GM23338 (cell line): ENCODE measurements around the gene CD226. TPM values are rescaled to one million over a fixed set of nuclear protein-coding genes. Genes with fewer than 3 reads are reported as not detected.

Experiments used
- ATAC-seq: fragments of 200-7000 bp; cut with Tn5 transposase; 3 replicates; pipeline ENCODE4 v1.9.1; 2020
- DNase-seq: peaks from one replicate; pipeline ENCODE4 v3.0.0-alpha.2; 2015; ENCODE audit warnings: low spot score
- H2AFZ ChIP-seq: fragments of 200-600 bp; sonication (generic); 2 replicates; pipeline ENCODE4 v1.8.0; 2016; ENCODE audit warnings: antibody characterized with exemption, mild to moderate bottlenecking, moderate library complexity
- H3F3A ChIP-seq: fragments of 200-600 bp; sonication (generic); replicated peaks from 2 replicates; pipeline ENCODE4 v1.8.0; 2017; ENCODE audit warnings: antibody characterized with exemption, mixed run types, low read depth
- H3K27ac ChIP-seq: fragments of 200-600 bp; sonication (generic); 2 replicates; pipeline ENCODE4 v1.6.1; 2016; ENCODE audit warnings: low read depth
- H3K27me3 ChIP-seq: fragments of 200-600 bp; sonication (generic); 2 replicates; pipeline ENCODE4 v1.8.0; 2016; ENCODE audit warnings: mild to moderate bottlenecking, mixed run types, moderate library complexity; ENCODE audit not compliant: insufficient read depth
- H3K36me3 ChIP-seq: fragments of 200-600 bp; sonication (generic); 2 replicates; pipeline ENCODE4 v1.8.0; 2016; ENCODE audit warnings: mild to moderate bottlenecking; ENCODE audit not compliant: insufficient read depth
- H3K4me1 ChIP-seq: fragments of 200-600 bp; sonication (generic); 2 replicates; pipeline ENCODE4 v1.8.0; 2016; ENCODE audit warnings: mild to moderate bottlenecking, moderate library complexity; ENCODE audit not compliant: insufficient read depth
- H3K4me2 ChIP-seq: fragments of 200-600 bp; sonication (generic); 2 replicates; pipeline ENCODE4 v1.7.1; 2017; ENCODE audit warnings: mixed run types
- H3K4me3 ChIP-seq: fragments of 200-600 bp; sonication (generic); 2 replicates; pipeline ENCODE4 v1.6.1; 2016; ENCODE audit warnings: mixed run types
- H3K79me2 ChIP-seq: fragments of 200-600 bp; sonication (generic); replicated peaks from 2 replicates; pipeline ENCODE4 v1.8.0; 2017; ENCODE audit warnings: mild to moderate bottlenecking; ENCODE audit not compliant: insufficient read depth
- H3K9me2 ChIP-seq: fragments of 200-600 bp; sonication (generic); 2 replicates; pipeline ENCODE4 v1.8.0; 2017; ENCODE audit not compliant: insufficient read depth
- H4K20me1 ChIP-seq: fragments of 200-600 bp; sonication (generic); replicated peaks from 2 replicates; pipeline ENCODE4 v1.8.0; 2017; ENCODE audit warnings: mild to moderate bottlenecking; ENCODE audit not compliant: insufficient read depth
- H3K27ac Mint-ChIP-seq: 2 replicates; pipeline ENCODE4 v1.8.0; 2020; ENCODE audit warnings: inconsistent platforms, mild to moderate bottlenecking, moderate library complexity, mixed read lengths
- H3K27me3 Mint-ChIP-seq: 3 replicates; pipeline ENCODE4 v1.8.0; 2022; ENCODE audit warnings: low read depth, mild to moderate bottlenecking, moderate library complexity, mixed read lengths, inconsistent platforms; ENCODE audit not compliant: insufficient read depth, poor library complexity
- H3K36me3 Mint-ChIP-seq: 3 replicates; pipeline ENCODE4 v1.8.0; 2021; ENCODE audit warnings: low read depth, mild to moderate bottlenecking, inconsistent platforms, moderate library complexity, mixed read lengths
- H3K4me1 Mint-ChIP-seq: 3 replicates; pipeline ENCODE4 v1.8.0; 2020; ENCODE audit warnings: mild to moderate bottlenecking, inconsistent platforms, mixed read lengths
- H3K4me3 Mint-ChIP-seq: 3 replicates; pipeline ENCODE4 v1.8.0; 2021; ENCODE audit warnings: moderate library complexity, mild to moderate bottlenecking, inconsistent platforms, mixed read lengths
- H3K9me3 Mint-ChIP-seq: 3 replicates; pipeline ENCODE4 v1.8.0; 2020; ENCODE audit warnings: moderate library complexity, mild to moderate bottlenecking, inconsistent platforms, mixed read lengths
- CREB1 ChIP-seq: fragments of 250-450 bp; sonication (Bioruptor Pico); IDR thresholded peaks from 2 replicates; pipeline ENCODE4 v1.5.0; 2020; ENCODE audit warnings: low read depth, mild to moderate bottlenecking, moderate library complexity
- EZH2phosphoT487 ChIP-seq: fragments of 200-600 bp; sonication (generic); IDR thresholded peaks from one replicate; pipeline ENCODE4 v1.8.1; 2018; ENCODE audit warnings: antibody characterized with exemption; ENCODE audit not compliant: unreplicated experiment
- JUNB ChIP-seq: IDR thresholded peaks from one replicate; pipeline ENCODE4 v1.6.1; 2016; ENCODE audit warnings: antibody characterized with exemption; ENCODE audit not compliant: unreplicated experiment
- REST ChIP-seq: IDR thresholded peaks from one replicate; pipeline ENCODE4 v1.6.1; 2018; ENCODE audit warnings: antibody characterized with exemption; ENCODE audit not compliant: unreplicated experiment
- ZNF331 ChIP-seq: fragments of 250-450 bp; sonication (Bioruptor Pico); IDR thresholded peaks from 2 replicates; pipeline ENCODE4 v1.5.0; 2020; ENCODE audit warnings: low read depth, mild to moderate bottlenecking, moderate library complexity
- ZNF462 ChIP-seq: fragments of 250-450 bp; sonication (Bioruptor Pico); IDR thresholded peaks from 2 replicates; pipeline ENCODE4 v1.5.0; 2020; ENCODE audit warnings: mild to moderate bottlenecking, moderate library complexity
- polyA plus RNA-seq: library from polyadenylated mRNA; unstranded; fragments of >200 nt; fragmentation: Nextera tagmentation; extraction: Ambion mirVana; gene quantifications from 2 replicates; pipeline ENCODE4 v1.2.1, GENCODE V29; 2016
- total RNA-seq: library from RNA; depleted of rRNA; stranded (reverse); fragments of >200 nt; shearing (Covaris generic); gene quantifications from 2 replicates; pipeline ENCODE4 v1.2.3, GENCODE V29; 2014

CD226 gene
- total and polyA plus RNA-seq, 2 experiments from 2014 or later, result not detected

- no peak for TF ChIP-seq ZNF462
- no peak for TF ChIP-seq ZNF331
- no peak for TF ChIP-seq CREB1
These were observed 38.8 kb downstream of the CD226 start (continued) for GRCh38 chr18:69908838-69909237.

- no peaks in the 10 kb centered on the region for H3K36me3 Mint-ChIP-seq
- Histone ChIP-seq H4K20me1 (no peaks in the 10 kb centered on the region), H3K4me2 (no peak overlapping the region), H3K4me1 (no peaks in the 10 kb centered on the region), H3K79me2 (no peaks in the 10 kb centered on the region), H2AFZ (peak overlapping the region; percentile 52; the same call in 1 of the 2 replicates), H3K36me3 (no peaks in the 10 kb centered on the region), H3K4me3 (no peak overlapping the region), H3K27me3 (no peaks in the 10 kb centered on the region), H3K9me2 (no peaks in the 10 kb centered on the region; the same call in 1 of the 2 replicates), H3F3A (no peaks in the 10 kb centered on the region), H3K27ac (no peak overlapping the region)
- H3K9me3 Mint-ChIP-seq, result no peaks in the 10 kb centered on the region; the same call in 2 of the 3 replicates
- H3K4me1 Mint-ChIP-seq, result no peaks in the 10 kb centered on the region
- no peak overlapping the region for H3K27ac Mint-ChIP-seq
- peaks cover 3% of the 10 kb centered on the region for H3K27me3 Mint-ChIP-seq
- DNase-seq (no peak), ATAC-seq (no peak; the same call in 2 of the 3 replicates)
- no peak overlapping the region for H3K4me3 Mint-ChIP-seq
- no peak for TF ChIP-seq REST
- no peak for TF ChIP-seq ZNF331
- TF ChIP-seq ZNF462, result no peak
- no peak for TF ChIP-seq EZH2phosphoT487
- no peak for TF ChIP-seq JUNB
These were observed 40.9 kb downstream of the CD226 start for GRCh38 chr18:69906765-69907164.
